GM12892 (cell line): Measurements from ENCODE around the gene HHAT.

ENCODE experiments used
- DNase-seq: peaks from one replicate; pipeline ENCODE4 v3.0.0; 2011; ENCODE audit not compliant: insufficient read length
- FAIRE-seq: peaks from 2 replicates; lab custom pipeline; 2011; peaks lifted over from hg19 to GRCh38; lab: Jason Lieb, UNC
- POLR2A ChIP-seq: IDR thresholded peaks from 2 replicates; pipeline ENCODE4 v1.6.1; 2011; ENCODE audit warnings: low read depth, low read length, control low read depth
- POLR2AphosphoS5 ChIP-seq: IDR thresholded peaks from 2 replicates; pipeline ENCODE4 v1.6.1; 2011; ENCODE audit warnings: low read depth, low read length, control low read depth
- TAF1 ChIP-seq: IDR thresholded peaks from 2 replicates; pipeline ENCODE4 v1.6.1; 2011; ENCODE audit warnings: low read depth, mild to moderate bottlenecking, control low read depth, low read length, borderline replicate concordance

Gene HHAT

GRCh38 chr1:210364479-210364878, 35.8 kb downstream of the HHAT start:
- DNase-seq, result no peak
- no peak for FAIRE-seq
- TF ChIP-seq POLR2AphosphoS5 (no peak), TAF1 (no peak), POLR2A (no peak)

DNA sequence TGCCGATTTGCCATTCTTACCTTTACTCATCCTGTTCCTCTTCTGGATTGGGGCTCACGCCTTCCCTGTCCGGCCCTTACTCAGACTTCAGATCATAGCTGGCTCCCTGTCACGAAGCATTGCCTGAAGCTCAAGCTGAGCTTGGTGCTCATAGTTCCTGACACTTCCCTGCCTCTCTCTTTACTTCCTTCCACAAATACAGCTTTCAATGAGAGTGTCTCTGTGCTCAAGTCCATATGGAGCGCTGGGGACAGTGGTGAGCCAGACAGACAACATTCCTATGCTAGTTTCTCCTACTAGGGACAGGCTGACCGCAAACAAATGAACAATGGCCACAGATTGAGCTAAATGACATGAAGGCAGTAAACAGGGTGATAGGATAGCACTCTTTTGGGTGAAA, 38.1 kb downstream of the HHAT start:
- TF ChIP-seq TAF1, result no peak
- no peak for TF ChIP-seq POLR2AphosphoS5
- TF ChIP-seq POLR2A, result no peak
- no peak for FAIRE-seq
- no peak for DNase-seq

DNA sequence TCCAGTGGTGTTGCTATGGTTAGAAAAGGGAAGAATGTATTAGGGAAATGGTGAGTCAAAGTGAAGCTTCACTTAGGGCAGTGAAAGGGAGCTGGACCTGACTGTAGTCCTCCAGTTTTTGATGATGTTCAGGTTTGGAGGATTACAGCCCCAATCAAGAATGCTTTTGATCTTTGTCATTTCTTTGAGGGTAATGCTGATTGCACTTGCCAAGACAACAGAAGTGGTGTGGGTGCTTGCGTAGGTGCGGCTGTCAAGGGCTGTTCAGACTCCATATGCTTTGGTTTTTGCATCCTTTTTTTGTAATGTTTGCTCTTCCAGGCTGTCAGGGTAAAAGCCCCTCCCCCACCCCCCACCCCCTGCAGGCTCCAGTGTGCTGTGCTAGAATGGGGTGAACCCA, 38.9 kb downstream of the HHAT start:
- FAIRE-seq, result no peak
- DNase-seq, result no peak
- TF ChIP-seq TAF1 (no peak), POLR2AphosphoS5 (no peak), POLR2A (no peak)

- no peak for FAIRE-seq
- TF ChIP-seq TAF1, result no peak
These were observed 40.7 kb downstream of the HHAT start for GRCh38 chr1:210369425-210369824.

GRCh38 chr1:210371916-210372315, 43.2 kb downstream of the HHAT start:
- no peak for FAIRE-seq

More at GRCh38 chr1:210369425-210369824, 40.7 kb downstream of the HHAT start:
- no peak for DNase-seq

DNA sequence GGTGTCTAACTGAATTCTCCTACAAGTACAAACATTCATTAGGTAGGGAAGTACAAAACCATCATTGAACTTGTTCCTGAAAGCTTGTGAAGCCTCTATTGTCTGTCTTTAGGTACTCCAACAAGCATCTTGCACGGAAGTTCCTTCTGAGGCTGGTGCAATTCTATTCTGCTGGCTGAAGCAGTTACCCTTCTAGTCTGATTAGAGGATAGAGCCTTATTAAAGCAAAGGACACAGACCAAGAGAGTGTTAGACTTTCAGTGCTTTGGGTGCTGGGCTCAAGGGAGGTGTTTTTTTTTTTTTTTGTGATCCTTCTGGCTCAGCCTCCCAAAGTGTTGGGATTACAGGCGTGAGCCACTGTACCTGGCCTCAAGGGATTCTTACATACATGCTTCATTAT, 43.8 kb downstream of the HHAT start:
- TF ChIP-seq POLR2A (no peak), TAF1 (no peak), POLR2AphosphoS5 (no peak)
- FAIRE-seq, result no peak
- DNase-seq, result no peak

More at GRCh38 chr1:210371916-210372315, 43.2 kb downstream of the HHAT start:
- no peak for DNase-seq
- TF ChIP-seq TAF1 (no peak), POLR2A (no peak), POLR2AphosphoS5 (no peak)

DNA sequence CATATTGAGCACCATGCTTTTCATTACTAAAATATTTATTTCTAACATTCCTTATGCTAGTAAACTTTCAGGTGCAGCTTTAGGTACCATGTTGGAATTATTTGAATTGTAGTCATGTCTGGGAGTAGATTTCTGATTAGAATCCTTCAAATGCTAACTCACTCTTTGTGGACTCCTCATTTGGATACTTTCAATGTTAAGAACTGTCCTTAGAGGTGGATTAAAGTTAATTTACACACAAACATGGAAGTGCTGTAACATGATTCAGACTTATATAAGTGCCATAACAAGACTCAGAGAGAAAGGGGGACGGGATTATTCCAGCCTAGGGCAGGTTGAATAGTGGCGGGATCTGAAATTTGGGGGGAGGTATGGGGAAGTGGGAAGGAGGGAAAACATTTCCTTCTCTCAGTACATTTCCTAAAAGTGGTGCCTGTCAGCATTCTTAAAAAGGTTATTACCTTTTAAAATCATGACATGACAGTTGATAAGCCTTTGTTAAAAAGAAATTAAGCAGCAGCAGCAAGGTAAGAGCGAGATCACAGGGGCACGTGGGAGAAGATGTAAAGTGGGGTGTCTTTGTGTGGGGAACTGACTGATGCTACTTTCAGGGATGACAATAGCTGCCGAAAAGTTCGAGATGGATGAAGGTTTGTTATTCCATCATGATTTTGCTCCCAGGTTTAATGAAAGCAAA, 44.4 kb downstream of the HHAT start:
- DNase-seq (no peak), FAIRE-seq (no peak)
- no peak for TF ChIP-seq POLR2A
- no peak for TF ChIP-seq TAF1
- TF ChIP-seq POLR2AphosphoS5, result no peak

GRCh38 chr1:210373628-210373877, 44.9 kb downstream of the HHAT start:
- FAIRE-seq, result peak; percentile 30
- no peak for DNase-seq

DNA sequence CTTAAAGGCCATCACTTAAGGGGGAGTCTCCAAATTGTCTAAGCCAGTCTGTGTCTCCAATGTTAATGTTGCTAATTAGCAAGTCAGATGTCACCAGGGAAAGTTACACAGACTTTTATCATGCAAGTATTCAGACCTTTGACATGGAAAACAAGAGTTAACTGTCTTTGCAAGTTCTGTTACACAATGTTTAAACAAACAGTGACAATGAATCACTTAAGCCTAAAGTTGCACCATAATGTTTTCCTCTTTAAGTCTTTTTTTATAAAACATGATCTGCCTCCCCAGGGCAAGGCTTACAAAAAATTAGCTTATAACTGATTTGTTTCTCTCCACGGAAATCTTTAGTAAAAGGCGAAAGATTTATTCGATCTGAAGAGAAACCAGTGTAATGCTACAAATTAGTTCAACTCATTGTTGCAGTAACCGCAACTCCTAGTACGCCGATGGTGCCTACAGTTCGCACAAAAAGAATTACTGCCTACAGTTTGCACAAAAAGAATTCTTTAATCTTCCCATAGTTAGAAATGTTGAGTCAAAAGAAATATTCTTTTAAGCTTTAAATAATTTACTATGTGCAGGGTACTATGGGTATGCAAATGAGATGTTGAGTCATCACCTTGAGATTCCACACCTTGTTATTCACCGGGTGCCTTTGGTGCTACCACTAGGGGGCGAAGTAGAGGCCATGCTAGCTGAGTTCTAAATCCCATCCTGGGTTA, 45.3 kb downstream of the HHAT start:
- peak; percentile 83 for FAIRE-seq
- DNase-seq, result no peak
- TF ChIP-seq POLR2A (peak; percentile 100), POLR2AphosphoS5 (peak; percentile 100), TAF1 (no peak)

More at GRCh38 chr1:210373628-210373877, 44.9 kb downstream of the HHAT start:
- TF ChIP-seq POLR2A, result no peak
- TF ChIP-seq TAF1, result no peak
- TF ChIP-seq POLR2AphosphoS5, result no peak

- no peak for TF ChIP-seq POLR2A
- TF ChIP-seq TAF1, result no peak
- TF ChIP-seq POLR2AphosphoS5, result no peak
- FAIRE-seq (no peak), DNase-seq (no peak)
These were observed 45.9 kb downstream of the HHAT start for GRCh38 chr1:210374600-210374953.

DNA sequence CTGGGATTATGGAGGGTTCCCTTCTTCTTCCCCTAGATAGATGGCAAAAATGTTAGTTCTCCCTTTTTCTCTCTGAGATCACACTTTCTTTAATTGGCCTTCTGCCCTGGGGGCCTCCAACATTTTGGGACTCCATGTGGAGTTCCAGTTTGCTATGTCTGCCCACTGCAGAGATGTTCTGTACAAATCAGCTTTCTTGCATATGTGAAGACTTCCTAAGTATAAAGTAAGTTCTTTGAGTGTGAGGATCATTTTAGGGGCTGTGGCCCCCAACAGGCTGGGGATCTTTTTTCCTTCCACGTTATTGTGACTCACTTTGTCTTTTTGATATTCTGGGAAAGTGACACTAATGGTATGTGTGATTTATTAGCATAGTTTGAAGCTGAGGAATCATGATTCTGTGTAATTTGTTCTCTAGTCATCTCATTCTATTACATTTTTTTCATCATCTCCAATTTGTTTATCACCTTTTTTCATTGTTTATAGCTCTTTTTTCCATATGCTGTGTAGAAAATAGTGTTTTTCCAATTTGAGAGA, 48.2 kb downstream of the HHAT start:
- TF ChIP-seq POLR2AphosphoS5 (no peak), TAF1 (no peak), POLR2A (no peak)
- DNase-seq (no peak), FAIRE-seq (no peak)

GRCh38 chr1:210377731-210378333, 49.1 kb downstream of the HHAT start:
- DNase-seq, result no peak
- FAIRE-seq, result no peak
- TF ChIP-seq POLR2A (no peak), POLR2AphosphoS5 (no peak), TAF1 (no peak)
